Activated T-cell treated with anti-CD3 and anti-CD28 coated beads, Interleukin-2, amount 50 U/mL, for 72 hours (primary cell): ENCODE measurements around the gene EPHA1. TPM values are rescaled to one million over a fixed set of nuclear protein-coding genes. Genes with fewer than 3 reads are reported as not detected.
A peak's percentile ranks its signal among the peaks of the same experiment; 100 is the strongest.

Experiments
- ATAC-seq, 2 donors: fragments of 150-1000 bp; cut with Tn5 transposase; replicated peaks in 1 of 2; 2 replicates each; pipeline ENCODE4 v1.10.0; 2021; ENCODE audit warnings: moderate library complexity in 2 of 2, mild to moderate bottlenecking in 1 of 2
- DNase-seq, 2 donors: peaks; one replicate each; pipeline ENCODE4 v3.0.0; 2021 to 2022; ENCODE audit warnings: mixed read lengths in 1 of 2
- H3K27ac Mint-ChIP-seq: one replicate; pipeline ENCODE4 v1.8.0; 2022; ENCODE audit warnings: mild to moderate bottlenecking, moderate library complexity, mixed read lengths
- H3K27me3 Mint-ChIP-seq: one replicate; pipeline ENCODE4 v1.8.0; 2022; ENCODE audit warnings: low read depth, mixed read lengths
- H3K36me3 Mint-ChIP-seq, 2 donors: one replicate each; pipeline ENCODE4 v1.8.0; 2022; ENCODE audit warnings: mixed read lengths in 2 of 2, mild to moderate bottlenecking in 1 of 2; ENCODE audit not compliant: insufficient read depth in 2 of 2
- H3K4me1 Mint-ChIP-seq: one replicate; pipeline ENCODE4 v1.8.0; 2022; ENCODE audit warnings: low read depth, mixed read lengths
- H3K4me3 Mint-ChIP-seq, 2 donors: one replicate each; pipeline ENCODE4 v1.8.0; 2022; ENCODE audit warnings: mild to moderate bottlenecking in 2 of 2, mixed read lengths in 2 of 2, moderate library complexity in 2 of 2
- H3K9me3 Mint-ChIP-seq, 2 donors: one replicate each; pipeline ENCODE4 v1.8.0; 2022; ENCODE audit warnings: mixed read lengths in 2 of 2
- total RNA-seq, 2 donors: library from RNA; stranded (reverse); gene quantifications; one replicate each; pipeline ENCODE4 v1.2.3, GENCODE V29; 2022

The EPHA1 gene
- total RNA-seq, 2 donors from 2014 or later, result 2.2 to 4.2 TPM

- Mint-ChIP-seq H3K4me1 (peaks cover 13% of the 10 kb centered on the region), H3K4me3 (peak within 1 kb of the TSS; percentile 86 to 93), H3K27me3 (peaks cover 45% of the 10 kb centered on the region), H3K27ac (no peak within 1 kb of the TSS), H3K9me3 (no peaks in the 10 kb centered on the region), H3K36me3 (peaks cover 2 to 4% of the 10 kb centered on the region in 2 donors)
- peak; percentile 48 to 58 for DNase-seq
- ATAC-seq, result peak; percentile 79
These were observed 46.3 kb downstream of the EPHA1 start, which contains the start of gene FAM131B for GRCh38 chr7:143362131-143363015. TSS of gene FAM131B (minus strand) at chr7:143362713. CDS start at chr7:143362603, 110 bp downstream.

- Mint-ChIP-seq H3K9me3 (no peaks in the 10 kb centered on the region), H3K27me3 (peaks cover 45% of the 10 kb centered on the region), H3K36me3 (peaks cover 2 to 4% of the 10 kb centered on the region in 2 donors), H3K4me3 (peak overlapping the region; percentile 86 to 93), H3K27ac (no peak overlapping the region), H3K4me1 (peaks cover 13% of the 10 kb centered on the region)
- peak; percentile 23 to 26 for ATAC-seq
- DNase-seq, result no peak
These were observed 47.0 kb downstream of the EPHA1 start for GRCh38 chr7:143361552-143362130.

- peaks cover 45% of the 10 kb centered on the region for H3K27me3 Mint-ChIP-seq
- H3K9me3 Mint-ChIP-seq, result no peaks in the 10 kb centered on the region
- ATAC-seq, result no peak
- peaks cover 2 to 4% of the 10 kb centered on the region in 2 donors for H3K36me3 Mint-ChIP-seq
- peak overlapping the region; percentile 60 to 80 for H3K4me3 Mint-ChIP-seq
- H3K27ac Mint-ChIP-seq, result no peak overlapping the region
- DNase-seq, result no peak
- peaks cover 13% of the 10 kb centered on the region for H3K4me1 Mint-ChIP-seq
These were observed 47.7 kb downstream of the EPHA1 start for GRCh38 chr7:143360788-143361551.

- Mint-ChIP-seq H3K27me3 (peaks cover 39% of the 10 kb centered on the region), H3K4me3 (no peak overlapping the region), H3K27ac (no peak overlapping the region), H3K36me3 (peaks cover 2 to 4% of the 10 kb centered on the region in 2 donors), H3K4me1 (peaks cover 13% of the 10 kb centered on the region), H3K9me3 (no peaks in the 10 kb centered on the region)
- ATAC-seq (no peak), DNase-seq (no peak)
These were observed 48.8 kb downstream of the EPHA1 start for GRCh38 chr7:143359771-143360353.

GRCh38 chr7:143358626-143359025, 50.0 kb downstream of the EPHA1 start:
- H3K4me3 Mint-ChIP-seq, result no peak overlapping the region
- H3K27me3 Mint-ChIP-seq, result peaks cover 27% of the 10 kb centered on the region
- H3K27ac Mint-ChIP-seq, result no peak overlapping the region
- H3K4me1 Mint-ChIP-seq, result peaks cover 15% of the 10 kb centered on the region
- no peak for DNase-seq
- no peaks in the 10 kb centered on the region for H3K9me3 Mint-ChIP-seq
- no peak for ATAC-seq
- H3K36me3 Mint-ChIP-seq, result peaks cover 2 to 4% of the 10 kb centered on the region in 2 donors

- Mint-ChIP-seq H3K36me3 (peaks cover 2% of the 10 kb centered on the region in 2 donors), H3K27me3 (peaks cover 18% of the 10 kb centered on the region), H3K4me1 (peaks cover 14% of the 10 kb centered on the region), H3K27ac (no peak overlapping the region), H3K9me3 (no peaks in the 10 kb centered on the region), H3K4me3 (no peak overlapping the region)
- no peak for ATAC-seq
- DNase-seq, result no peak
These were observed 52.1 kb downstream of the EPHA1 start for GRCh38 chr7:143356414-143357050.

- Mint-ChIP-seq H3K27me3 (peaks cover 12% of the 10 kb centered on the region), H3K4me3 (no peak overlapping the region), H3K4me1 (peaks cover 7% of the 10 kb centered on the region), H3K36me3 (peaks cover 2% of the 10 kb centered on the region in 2 donors), H3K9me3 (no peaks in the 10 kb centered on the region), H3K27ac (no peak overlapping the region)
- no peak for ATAC-seq
- DNase-seq, result no peak
These were observed 52.9 kb downstream of the EPHA1 start for GRCh38 chr7:143355450-143356385.

GRCh38 chr7:143354965-143355364, 53.7 kb downstream of the EPHA1 start:
- H3K4me3 Mint-ChIP-seq, result no peak overlapping the region
- ATAC-seq (no peak), DNase-seq (no peak)
- no peaks in the 10 kb centered on the region for H3K36me3 Mint-ChIP-seq
- no peak overlapping the region for H3K27ac Mint-ChIP-seq
- no peaks in the 10 kb centered on the region for H3K9me3 Mint-ChIP-seq
- H3K4me1 Mint-ChIP-seq, result peaks cover 7% of the 10 kb centered on the region
- H3K27me3 Mint-ChIP-seq, result peaks cover 6% of the 10 kb centered on the region

GRCh38 chr7:143354376-143354775, 54.3 kb downstream of the EPHA1 start:
- Mint-ChIP-seq H3K4me1 (peaks cover 7% of the 10 kb centered on the region), H3K27me3 (peaks cover 3% of the 10 kb centered on the region), H3K36me3 (no peaks in the 10 kb centered on the region), H3K27ac (no peak overlapping the region), H3K4me3 (no peak overlapping the region), H3K9me3 (no peaks in the 10 kb centered on the region)
- ATAC-seq, result no peak
- no peak for DNase-seq

GRCh38 chr7:143352531-143353002, 56.1 kb downstream of the EPHA1 start:
- H3K27me3 Mint-ChIP-seq, result peaks cover 4% of the 10 kb centered on the region

GRCh38 chr7:143351574-143351973, 57.1 kb downstream of the EPHA1 start:
- H3K4me3 Mint-ChIP-seq, result no peak overlapping the region
- peaks cover 11% of the 10 kb centered on the region for H3K27me3 Mint-ChIP-seq
- DNase-seq (no peak), ATAC-seq (no peak)
- H3K27ac Mint-ChIP-seq, result no peak overlapping the region
- H3K9me3 Mint-ChIP-seq, result peaks cover 0 to 1% of the 10 kb centered on the region in 2 donors
- no peaks in the 10 kb centered on the region for H3K36me3 Mint-ChIP-seq
- H3K4me1 Mint-ChIP-seq, result peaks cover 7% of the 10 kb centered on the region

More at GRCh38 chr7:143352531-143353002, 56.1 kb downstream of the EPHA1 start:
- Mint-ChIP-seq H3K36me3 (no peaks in the 10 kb centered on the region), H3K9me3 (no peaks in the 10 kb centered on the region), H3K4me1 (peaks cover 7% of the 10 kb centered on the region), H3K27ac (no peak overlapping the region), H3K4me3 (no peak overlapping the region)
- DNase-seq (no peak), ATAC-seq (no peak)
